ENCODE measurements around the gene WDR41.
"Not testable (repeated sequence)": the region's sequence is repeated elsewhere in the genome, so short reads cannot be mapped to it uniquely, and the experiment has no call there.

WDR41 gene

GRCh38 chr5:77499441-77499840 lies 7.3 kb upstream of the WDR41 start:
- FAIRE-seq, result no peak
- TF ChIP-seq CTCF (IDR thresholded peaks at IDR 0.05; ENCODE audit: insufficient read depth, missing control alignments), result no peak
- DNase-seq (ENCODE audit: insufficient read length, low spot score), result no peak

GRCh38 chr5:77498952-77499351 lies 6.8 kb upstream of the WDR41 start:
- FAIRE-seq (no peak), DNase-seq (ENCODE audit: insufficient read length, low spot score) (no peak)

GRCh38 chr5:77494935-77495334 lies 2.8 kb upstream of the WDR41 start:
- DNase-seq (ENCODE audit: insufficient read length, low spot score) (no peak), FAIRE-seq (no peak)
- TF ChIP-seq CTCF (IDR thresholded peaks at IDR 0.05; ENCODE audit: insufficient read depth, missing control alignments), result no peak

More at GRCh38 chr5:77498952-77499351, 6.8 kb upstream of the WDR41 start:
- no peak for TF ChIP-seq CTCF (IDR thresholded peaks at IDR 0.05; ENCODE audit: insufficient read depth, missing control alignments)

GRCh38 chr5:77492653-77493000 lies 511 bp upstream of the WDR41 start:
- FAIRE-seq (no peak), DNase-seq (ENCODE audit: insufficient read length, low spot score) (no peak)
- no peak for TF ChIP-seq CTCF (IDR thresholded peaks at IDR 0.05; ENCODE audit: insufficient read depth, missing control alignments)

- not testable (repeated sequence) for FAIRE-seq; DNase-seq (ENCODE audit: insufficient read length, low spot score)
These were observed 1.3 kb downstream of the WDR41 start for GRCh38 chr5:77490741-77491344.

GRCh38 chr5:77486344-77486962 lies 5.7 kb downstream of the WDR41 start:
- no peak for TF ChIP-seq CTCF (IDR thresholded peaks at IDR 0.05; ENCODE audit: insufficient read depth, missing control alignments)
- FAIRE-seq, result no peak
- DNase-seq (ENCODE audit: insufficient read length, low spot score), result no peak

GRCh38 chr5:77483682-77484081 lies 8.4 kb downstream of the WDR41 start:
- DNase-seq (ENCODE audit: insufficient read length, low spot score), result no peak
- no peak for TF ChIP-seq CTCF (IDR thresholded peaks at IDR 0.05; ENCODE audit: insufficient read depth, missing control alignments)
- FAIRE-seq, result no peak

- not testable (repeated sequence) for FAIRE-seq; DNase-seq (ENCODE audit: insufficient read length, low spot score)
These were observed 17.1 kb downstream of the WDR41 start for GRCh38 chr5:77475041-77475440.

GRCh38 chr5:77468875-77469274 lies 23.2 kb downstream of the WDR41 start:
- not testable (repeated sequence) for FAIRE-seq

More at GRCh38 chr5:77468875-77469274, 23.2 kb downstream of the WDR41 start:
- DNase-seq (ENCODE audit: insufficient read length, low spot score), result not testable (repeated sequence)

Measured in D721Med (cell line).